ENCODE results near the gene ATXN7L1. TPM values are rescaled to one million over a fixed set of nuclear protein-coding genes. Genes with fewer than 3 reads are reported as not detected.

The ATXN7L1 gene
- total RNA-seq, 4 donors from 2014 or later, result 12.3 to 28.8 (median 21.0) TPM

DNA sequence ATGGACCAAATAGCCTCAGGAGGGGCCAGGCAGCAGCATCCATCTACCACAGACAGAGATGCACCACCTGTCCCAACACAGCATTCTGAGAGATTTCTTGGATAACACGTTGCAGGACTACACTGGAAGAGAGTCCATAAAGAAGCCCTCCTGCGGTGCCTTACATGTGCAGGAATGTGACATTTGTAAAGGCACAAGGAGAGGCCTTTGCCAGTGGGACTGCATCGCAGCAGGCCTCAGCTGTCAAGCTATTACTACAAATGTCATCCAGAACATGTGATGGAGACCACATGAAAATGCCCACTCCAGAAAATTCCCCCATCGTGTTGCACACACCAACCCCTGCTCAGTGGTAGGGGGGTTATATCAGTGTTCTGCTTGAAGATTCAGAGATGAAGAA lies 77.4 kb downstream of the ATXN7L1 start:
- DNase-seq, result no peak
- intact Hi-C loops (cut with DNase I; ENCODE audit: low total_unique reads), result loop anchor here (10.0 kb wide), 1 partner anchor 356 kb away; no protein-coding TSS in a partner anchor
- Histone ChIP-seq H3K4me3 (no peak overlapping the region), H3K27ac (peak overlapping the region in 2 of 4 donors; percentile 55 to 68), H3K4me1 (peaks cover 0 to 33% (median 14%) of the 10 kb centered on the region in 4 donors), H3K27me3 (no peaks in the 10 kb centered on the region), H3K36me3 (no peaks in the 10 kb centered on the region), H3K9me3 (no peaks in the 10 kb centered on the region)
- in situ Hi-C loops (cut with MboI; ENCODE audit: low pct_ligation_motif_present in 1 of 4, low pct_unique_long_range_greater_than_20kb in 1 of 4, low sequenced_read_pairs in 3 of 4), result no loop called here
- WGBS, 2 donors (ENCODE audit: low coverage in 1 of 2), result 97% methylated on average over 4 of the region's 4 CpGs; no CpG with 5 or more reads in 1 of the 2 donors
- TF ChIP-seq EP300 (IDR thresholded peaks at IDR 0.05; ENCODE audit: low read depth), result no peak
- no peak for TF ChIP-seq POLR2A (IDR thresholded peaks at IDR 0.05)
- TF ChIP-seq, protein P1, sequence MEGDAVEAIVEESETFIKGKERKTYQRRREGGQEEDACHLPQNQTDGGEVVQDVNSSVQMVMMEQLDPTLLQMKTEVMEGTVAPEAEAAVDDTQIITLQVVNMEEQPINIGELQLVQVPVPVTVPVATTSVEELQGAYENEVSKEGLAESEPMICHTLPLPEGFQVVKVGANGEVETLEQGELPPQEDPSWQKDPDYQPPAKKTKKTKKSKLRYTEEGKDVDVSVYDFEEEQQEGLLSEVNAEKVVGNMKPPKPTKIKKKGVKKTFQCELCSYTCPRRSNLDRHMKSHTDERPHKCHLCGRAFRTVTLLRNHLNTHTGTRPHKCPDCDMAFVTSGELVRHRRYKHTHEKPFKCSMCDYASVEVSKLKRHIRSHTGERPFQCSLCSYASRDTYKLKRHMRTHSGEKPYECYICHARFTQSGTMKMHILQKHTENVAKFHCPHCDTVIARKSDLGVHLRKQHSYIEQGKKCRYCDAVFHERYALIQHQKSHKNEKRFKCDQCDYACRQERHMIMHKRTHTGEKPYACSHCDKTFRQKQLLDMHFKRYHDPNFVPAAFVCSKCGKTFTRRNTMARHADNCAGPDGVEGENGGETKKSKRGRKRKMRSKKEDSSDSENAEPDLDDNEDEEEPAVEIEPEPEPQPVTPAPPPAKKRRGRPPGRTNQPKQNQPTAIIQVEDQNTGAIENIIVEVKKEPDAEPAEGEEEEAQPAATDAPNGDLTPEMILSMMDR (IDR thresholded peaks at IDR 0.05), result no peak
- no peak for TF ChIP-seq POLR2AphosphoS5 (IDR thresholded peaks at IDR 0.05)

DNA sequence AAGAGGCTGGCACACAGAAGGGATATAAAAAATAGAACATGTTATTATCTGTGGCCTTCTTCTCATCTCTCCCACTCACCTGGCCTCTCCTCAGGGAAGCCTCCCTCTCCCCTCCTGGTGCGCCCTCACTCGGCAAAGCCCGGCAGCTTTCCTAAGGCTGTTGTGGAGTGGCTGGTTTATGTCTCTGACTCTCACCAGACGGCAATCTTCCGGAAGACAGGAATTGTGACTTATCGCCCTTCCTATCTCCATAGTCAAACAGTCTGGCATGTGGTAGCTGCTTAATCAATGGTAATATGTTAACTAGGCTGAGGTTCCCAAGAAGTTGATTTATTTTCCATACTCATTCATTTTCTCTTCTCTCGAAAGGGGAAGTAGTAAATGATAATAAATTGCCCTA lies 78.7 kb downstream of the ATXN7L1 start:
- peaks cover 0 to 26% (median 14%) of the 10 kb centered on the region in 4 donors for H3K4me1 ChIP-seq
- H3K4me3 ChIP-seq, result no peak overlapping the region
- DNase-seq, result no peak
- H3K36me3 ChIP-seq, result no peaks in the 10 kb centered on the region
- in situ Hi-C loops (cut with MboI; ENCODE audit: low pct_ligation_motif_present in 1 of 4, low pct_unique_long_range_greater_than_20kb in 1 of 4, low sequenced_read_pairs in 3 of 4) (no loop called here), intact Hi-C loops (cut with DNase I; ENCODE audit: low total_unique reads) (loop anchor here (10.0 kb wide), 1 partner anchor 357 kb away; no protein-coding TSS in a partner anchor)
- WGBS, 2 donors (ENCODE audit: low coverage in 1 of 2), result 88 to 96% methylated on average over 5 to 7 of the region's 7 CpGs
- H3K27ac ChIP-seq, result peak overlapping the region in 2 of 4 donors; percentile 42 to 66
- no peaks in the 10 kb centered on the region for H3K27me3 ChIP-seq
- TF ChIP-seq, protein P1 (IDR thresholded peaks at IDR 0.05), result no peak
- TF ChIP-seq POLR2A (IDR thresholded peaks at IDR 0.05), result no peak
- TF ChIP-seq EP300 (IDR thresholded peaks at IDR 0.05; ENCODE audit: low read depth), result no peak
- TF ChIP-seq POLR2AphosphoS5 (IDR thresholded peaks at IDR 0.05), result no peak
- H3K9me3 ChIP-seq, result no peaks in the 10 kb centered on the region

DNA sequence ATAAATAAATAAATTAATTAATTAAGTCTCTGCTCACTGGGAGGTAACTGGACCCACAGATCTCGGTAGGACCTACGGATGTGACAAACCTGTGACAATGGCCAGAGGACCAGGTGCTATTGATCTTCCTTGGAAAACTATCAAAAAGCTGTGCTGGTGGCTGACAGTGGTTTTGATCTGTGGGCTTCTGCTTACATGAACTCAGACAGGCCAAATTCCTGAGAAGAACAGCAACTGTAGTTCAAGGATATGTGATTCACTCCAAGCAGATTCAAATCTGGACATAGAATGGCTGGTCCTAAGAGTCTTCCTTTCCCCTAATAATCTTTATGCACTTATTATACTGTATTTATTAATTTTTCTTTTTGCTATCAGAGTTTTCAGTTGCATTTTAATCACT lies 80.0 kb downstream of the ATXN7L1 start:
- Histone ChIP-seq H3K9me3 (no peaks in the 10 kb centered on the region), H3K4me1 (peaks cover 0 to 24% (median 14%) of the 10 kb centered on the region in 4 donors), H3K27ac (peak overlapping the region; percentile 61 to 81 (median 65)), H3K36me3 (no peaks in the 10 kb centered on the region), H3K4me3 (no peak overlapping the region), H3K27me3 (no peaks in the 10 kb centered on the region)
- WGBS, 2 donors (ENCODE audit: low coverage in 1 of 2), result 77% methylated on average over 2 of the region's 2 CpGs; no CpG with 5 or more reads in 1 of the 2 donors
- intact Hi-C loops (cut with DNase I; ENCODE audit: low total_unique reads) (loop anchor here (10.0 kb wide), 1 partner anchor 358 kb away; no protein-coding TSS in a partner anchor), in situ Hi-C loops (cut with MboI; ENCODE audit: low pct_ligation_motif_present in 1 of 4, low pct_unique_long_range_greater_than_20kb in 1 of 4, low sequenced_read_pairs in 3 of 4) (no loop called here)
- TF ChIP-seq POLR2AphosphoS5 (IDR thresholded peaks at IDR 0.05), result no peak
- TF ChIP-seq, protein P1 (IDR thresholded peaks at IDR 0.05), result no peak
- no peak for TF ChIP-seq POLR2A (IDR thresholded peaks at IDR 0.05)
- TF ChIP-seq EP300 (IDR thresholded peaks at IDR 0.05; ENCODE audit: low read depth), result no peak
- no peak for DNase-seq

DNA sequence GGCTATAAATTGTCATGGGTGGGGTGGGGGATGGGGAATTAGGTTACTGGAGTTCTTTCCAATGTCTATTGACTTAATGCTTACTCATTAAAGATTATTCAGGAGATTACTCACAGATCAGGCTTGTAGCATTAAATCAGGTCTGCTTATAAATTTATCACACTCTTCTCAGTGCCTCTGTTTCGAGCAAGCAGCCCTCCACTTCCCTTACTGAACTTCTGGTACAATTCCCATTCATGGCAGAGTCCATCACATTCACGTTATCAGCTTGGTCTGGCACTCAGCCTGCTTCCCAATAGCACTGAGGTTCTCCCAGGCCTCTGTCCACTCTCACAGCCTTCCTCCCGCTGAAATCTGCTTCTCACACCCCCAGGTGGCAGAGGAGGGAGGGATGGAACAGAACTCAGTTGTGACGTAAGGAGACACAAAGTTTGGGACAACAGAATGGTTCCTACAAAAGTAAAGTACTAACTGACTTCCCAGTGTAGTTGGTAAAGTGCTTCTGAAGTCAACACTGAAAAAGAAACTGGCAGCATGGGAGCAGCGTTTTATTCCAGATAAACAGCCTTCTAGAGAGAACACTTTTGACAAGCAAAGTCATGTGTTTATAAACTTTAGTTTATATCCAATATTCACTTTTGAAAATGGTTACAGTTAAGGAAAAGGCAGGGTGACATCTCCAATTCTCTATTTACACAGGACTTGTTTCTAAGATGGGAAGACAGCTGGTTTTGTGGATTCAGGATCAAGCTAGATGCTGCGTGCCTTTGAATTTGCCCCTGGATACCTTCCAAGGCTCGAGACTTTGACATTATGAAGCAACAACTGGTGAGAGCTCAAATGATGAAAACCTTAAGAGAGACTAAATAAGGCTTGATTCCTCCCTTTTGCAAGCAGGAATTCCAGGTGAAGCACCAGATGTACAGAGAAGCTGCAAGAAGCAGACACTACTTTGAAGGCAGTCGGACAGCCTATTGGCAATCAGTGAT lies 81.4 kb downstream of the ATXN7L1 start:
- DNase-seq, result no peak
- intact Hi-C loops (cut with DNase I; ENCODE audit: low total_unique reads) (loop anchor here (10.0 kb wide), 1 partner anchor 360 kb away; no protein-coding TSS in a partner anchor), in situ Hi-C loops (cut with MboI; ENCODE audit: low pct_ligation_motif_present in 1 of 4, low pct_unique_long_range_greater_than_20kb in 1 of 4, low sequenced_read_pairs in 3 of 4) (no loop called here)
- Histone ChIP-seq H3K9me3 (no peaks in the 10 kb centered on the region), H3K27me3 (no peaks in the 10 kb centered on the region), H3K4me1 (peaks cover 0 to 19% (median 8%) of the 10 kb centered on the region in 4 donors), H3K4me3 (no peak overlapping the region), H3K36me3 (no peaks in the 10 kb centered on the region), H3K27ac (peak overlapping the region; percentile 61 to 81 (median 65))
- TF ChIP-seq, protein P1 (IDR thresholded peaks at IDR 0.05), result no peak
- TF ChIP-seq POLR2AphosphoS5 (IDR thresholded peaks at IDR 0.05), result peak in 1 of 3 donors; percentile 15
- WGBS, 2 donors (ENCODE audit: low coverage in 1 of 2), result 57 to 62% methylated on average over 5 to 8 of the region's 8 CpGs
